ENCODE data around the gene IBA57. TPM values are rescaled to one million over a fixed set of nuclear protein-coding genes. Genes with fewer than 3 reads are reported as not detected.
"Not testable (repeated sequence)": the region's sequence is repeated elsewhere in the genome, so short reads cannot be mapped to it uniquely, and the experiment has no call there.

The IBA57 gene
- total RNA-seq, 1 donor from 2014 or later = 7.7 TPM

- Mint-ChIP-seq H3K36me3 (ENCODE audit: unreplicated experiment) (no peaks in the 10 kb centered on the region), H3K27ac (ENCODE audit: unreplicated experiment) (no peak overlapping the region), H3K4me3 (ENCODE audit: unreplicated experiment) (no peak overlapping the region), H3K4me1 (ENCODE audit: low read depth, unreplicated experiment) (peaks cover 5% of the 10 kb centered on the region), H3K9me3 (ENCODE audit: unreplicated experiment) (peaks cover 4% of the 10 kb centered on the region), H3K27me3 (ENCODE audit: unreplicated experiment) (no peaks in the 10 kb centered on the region)
- DNase-seq = no peak
- TF ChIP-seq, protein P1, sequence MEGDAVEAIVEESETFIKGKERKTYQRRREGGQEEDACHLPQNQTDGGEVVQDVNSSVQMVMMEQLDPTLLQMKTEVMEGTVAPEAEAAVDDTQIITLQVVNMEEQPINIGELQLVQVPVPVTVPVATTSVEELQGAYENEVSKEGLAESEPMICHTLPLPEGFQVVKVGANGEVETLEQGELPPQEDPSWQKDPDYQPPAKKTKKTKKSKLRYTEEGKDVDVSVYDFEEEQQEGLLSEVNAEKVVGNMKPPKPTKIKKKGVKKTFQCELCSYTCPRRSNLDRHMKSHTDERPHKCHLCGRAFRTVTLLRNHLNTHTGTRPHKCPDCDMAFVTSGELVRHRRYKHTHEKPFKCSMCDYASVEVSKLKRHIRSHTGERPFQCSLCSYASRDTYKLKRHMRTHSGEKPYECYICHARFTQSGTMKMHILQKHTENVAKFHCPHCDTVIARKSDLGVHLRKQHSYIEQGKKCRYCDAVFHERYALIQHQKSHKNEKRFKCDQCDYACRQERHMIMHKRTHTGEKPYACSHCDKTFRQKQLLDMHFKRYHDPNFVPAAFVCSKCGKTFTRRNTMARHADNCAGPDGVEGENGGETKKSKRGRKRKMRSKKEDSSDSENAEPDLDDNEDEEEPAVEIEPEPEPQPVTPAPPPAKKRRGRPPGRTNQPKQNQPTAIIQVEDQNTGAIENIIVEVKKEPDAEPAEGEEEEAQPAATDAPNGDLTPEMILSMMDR (IDR thresholded peaks at IDR 0.05; ENCODE audit: partially characterized antibody, unreplicated experiment) = no peak
Observed at GRCh38 chr1:228219962-228220780, 54.6 kb downstream of the IBA57 start.

DNA sequence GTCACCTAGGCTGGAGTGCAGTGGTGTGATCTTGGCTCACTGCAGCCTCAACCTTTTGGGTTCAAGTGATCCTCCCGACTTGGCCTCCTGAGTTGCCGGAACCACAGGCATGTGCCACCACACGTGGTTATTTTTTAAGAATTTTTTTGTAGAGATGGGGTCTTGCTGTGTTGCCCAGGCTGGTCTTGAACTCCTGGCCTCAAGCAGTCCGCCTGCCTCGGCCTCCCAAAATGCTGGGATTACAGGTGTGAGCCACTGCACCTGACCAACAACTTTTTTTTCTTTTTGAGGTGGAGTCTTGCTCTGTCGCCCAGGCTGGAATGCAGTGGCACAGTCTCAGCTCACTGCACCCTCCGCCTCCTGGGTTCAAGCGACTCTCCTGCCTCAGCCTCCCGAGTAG, 55.5 kb downstream of the IBA57 start:
- not testable (repeated sequence) for H3K36me3 Mint-ChIP-seq (ENCODE audit: unreplicated experiment); H3K27me3 Mint-ChIP-seq (ENCODE audit: unreplicated experiment); H3K4me1 Mint-ChIP-seq (ENCODE audit: low read depth, unreplicated experiment); DNase-seq; H3K4me3 Mint-ChIP-seq (ENCODE audit: unreplicated experiment); H3K27ac Mint-ChIP-seq (ENCODE audit: unreplicated experiment); H3K9me3 Mint-ChIP-seq (ENCODE audit: unreplicated experiment)

- Mint-ChIP-seq H3K4me1 (ENCODE audit: low read depth, unreplicated experiment) (peaks cover 5% of the 10 kb centered on the region), H3K27me3 (ENCODE audit: unreplicated experiment) (peaks cover 4% of the 10 kb centered on the region), H3K27ac (ENCODE audit: unreplicated experiment) (no peak overlapping the region), H3K9me3 (ENCODE audit: unreplicated experiment) (peaks cover 6% of the 10 kb centered on the region), H3K36me3 (ENCODE audit: unreplicated experiment) (no peaks in the 10 kb centered on the region), H3K4me3 (ENCODE audit: unreplicated experiment) (no peak overlapping the region)
- no peak for DNase-seq
- TF ChIP-seq, protein P1 (IDR thresholded peaks at IDR 0.05; ENCODE audit: partially characterized antibody, unreplicated experiment) = no peak
Observed at GRCh38 chr1:228222548-228222947, 56.9 kb downstream of the IBA57 start.

GRCh38 chr1:228224198-228225164, 58.9 kb downstream of the IBA57 start:
- DNase-seq = no peak
- Mint-ChIP-seq H3K27me3 (ENCODE audit: unreplicated experiment) (peaks cover 4% of the 10 kb centered on the region), H3K36me3 (ENCODE audit: unreplicated experiment) (no peaks in the 10 kb centered on the region), H3K4me1 (ENCODE audit: low read depth, unreplicated experiment) (peaks cover 5% of the 10 kb centered on the region), H3K27ac (ENCODE audit: unreplicated experiment) (no peak overlapping the region), H3K9me3 (ENCODE audit: unreplicated experiment) (peaks cover 6% of the 10 kb centered on the region), H3K4me3 (ENCODE audit: unreplicated experiment) (no peak overlapping the region)
- TF ChIP-seq, protein P1 (IDR thresholded peaks at IDR 0.05; ENCODE audit: partially characterized antibody, unreplicated experiment) = no peak

- TF ChIP-seq, protein P1 (IDR thresholded peaks at IDR 0.05; ENCODE audit: partially characterized antibody, unreplicated experiment) = no peak
- H3K36me3 Mint-ChIP-seq (ENCODE audit: unreplicated experiment) = no peaks in the 10 kb centered on the region
- H3K27me3 Mint-ChIP-seq (ENCODE audit: unreplicated experiment) = peaks cover 4% of the 10 kb centered on the region
- peaks cover 6% of the 10 kb centered on the region for H3K9me3 Mint-ChIP-seq (ENCODE audit: unreplicated experiment)
- peaks cover 5% of the 10 kb centered on the region for H3K4me1 Mint-ChIP-seq (ENCODE audit: low read depth, unreplicated experiment)
- H3K27ac Mint-ChIP-seq (ENCODE audit: unreplicated experiment) = no peak overlapping the region
- H3K4me3 Mint-ChIP-seq (ENCODE audit: unreplicated experiment) = no peak overlapping the region
- no peak for DNase-seq
Observed at GRCh38 chr1:228225165-228225710, 59.6 kb downstream of the IBA57 start.

Measured in glutamatergic neuron (in vitro differentiated cells).